Upper lobe of left lung (tissue), 6 donors: ENCODE measurements around the gene TFF3. TPM values are rescaled to one million over a fixed set of nuclear protein-coding genes. Genes with fewer than 3 reads are reported as not detected.

Source experiments
- ATAC-seq, 2 donors: fragments of 200-7000 bp; cut with Tn5 transposase; one replicate each; pipeline ENCODE4 v1.9.1; 2022; ENCODE audit warnings: mild to moderate bottlenecking in 2 of 2, moderate library complexity in 2 of 2; ENCODE audit not compliant: low FRiP score in 2 of 2
- DNase-seq, 2 donors: peaks; one replicate each; pipeline ENCODE4 v3.0.0-alpha.2; 2019 to 2020
- H3K27ac ChIP-seq, 4 donors: fragments of 200-600 bp; sonication (generic); one replicate each; pipeline ENCODE4 v1.5.1; 2016 to 2019
- H3K27me3 ChIP-seq, 4 donors: fragments of 200-600 bp; sonication (generic); one replicate each; pipeline ENCODE4 v1.5.1; 2017 to 2019
- H3K36me3 ChIP-seq, 4 donors: fragments of 200-600 bp; sonication (generic); one replicate each; pipeline ENCODE4 v1.5.1; 2016 to 2019
- H3K4me1 ChIP-seq, 4 donors: fragments of 200-600 bp; sonication (generic); one replicate each; pipeline ENCODE4 v1.5.1; 2018 to 2019
- H3K4me3 ChIP-seq, 4 donors: fragments of 200-600 bp; sonication (generic); one replicate each; pipeline ENCODE4 v1.5.1; 2017 to 2019; ENCODE audit warnings: mild to moderate bottlenecking in 2 of 4, moderate library complexity in 1 of 4
- H3K9me3 ChIP-seq, 4 donors: fragments of 200-600 bp; sonication (generic); one replicate each; pipeline ENCODE4 v1.5.1; 2018 to 2019
- CTCF ChIP-seq, 6 experiments: fragments of 450-650 bp in 4 of 6; fragments of 200-600 bp in 2 of 6; sonication (generic) in 2 of 6; IDR thresholded peaks; one replicate each; pipeline ENCODE4 v1.5.1; 2016 to 2019; ENCODE audit warnings: antibody characterized with exemption in 6 of 6
- EP300 ChIP-seq, 4 donors: sonication (generic); formaldehyde crosslinking; IDR thresholded peaks; one replicate each; pipeline ENCODE4 v1.5.1; 2017; ENCODE audit warnings: antibody characterized with exemption in 4 of 4, control low read depth in 2 of 4
- POLR2A ChIP-seq, 4 donors: fragments of 450-650 bp; IDR thresholded peaks; one replicate each; pipeline ENCODE4 v1.5.1; 2016 to 2017; ENCODE audit warnings: antibody characterized with exemption in 4 of 4, mild to moderate bottlenecking in 2 of 4
- POLR2AphosphoS5 ChIP-seq, 2 donors: sonication (generic); formaldehyde crosslinking; IDR thresholded peaks; one replicate each; pipeline ENCODE4 v1.5.1; 2017; ENCODE audit warnings: antibody characterized with exemption in 2 of 2
- WGBS, 2 donors: methylation state at CpG; one replicate each; pipeline ENCODE4 v1.1.5; 2017 to 2018; 5-methylcytosine and 5-hydroxymethylcytosine counted together
- total RNA-seq, 6 donors: library from RNA; depleted of rRNA in 4 of 6; stranded (reverse); fragments of >200 nt in 4 of 6; gene quantifications; one replicate each; pipeline versions ENCODE4 v1.1.0 to v1.2.1, GENCODE V29; 2016 to 2021
- donor health status: DM: no; HTN: no; CAD: no; lungs with moderate emphysema.
- donor health status: DM: no; HTN: yes; CAD: no; lungs with severe emphysema.

The TFF3 gene
- total RNA-seq, 6 donors from 2014 or later = 5.9 to 21.5 (median 18.2) TPM

GRCh38 chr21:42288962-42289361, 26.2 kb downstream of the TFF3 start:
- DNase-seq = no peak
- peaks cover 0 to 84% (median 37%) of the 10 kb centered on the region in 4 donors for H3K36me3 ChIP-seq
- no peak for ATAC-seq
- no peak overlapping the region for H3K27ac ChIP-seq
- no peaks in the 10 kb centered on the region for H3K27me3 ChIP-seq
- 92 to 98% methylated on average over 5 of the region's 5 CpGs for WGBS, 2 donors
- H3K9me3 ChIP-seq = no peaks in the 10 kb centered on the region
- no peak overlapping the region for H3K4me3 ChIP-seq
- TF ChIP-seq POLR2AphosphoS5 (IDR thresholded peaks at IDR 0.05) (no peak), POLR2A (IDR thresholded peaks at IDR 0.05) (no peak), EP300 (IDR thresholded peaks at IDR 0.05) (no peak), CTCF (IDR thresholded peaks at IDR 0.05) (no peak)
- no peaks in the 10 kb centered on the region for H3K4me1 ChIP-seq

GRCh38 chr21:42287193-42288083, 27.8 kb downstream of the TFF3 start:
- no peak for ATAC-seq
- DNase-seq = no peak
- H3K4me3 ChIP-seq = no peak overlapping the region
- WGBS, 2 donors = 87 to 94% methylated on average over 33 to 36 of the region's 36 CpGs
- no peaks in the 10 kb centered on the region for H3K27me3 ChIP-seq
- no peaks in the 10 kb centered on the region for H3K4me1 ChIP-seq
- H3K36me3 ChIP-seq = peaks cover 0 to 80% (median 38%) of the 10 kb centered on the region in 4 donors
- no peaks in the 10 kb centered on the region for H3K9me3 ChIP-seq
- TF ChIP-seq POLR2A (IDR thresholded peaks at IDR 0.05) (no peak), CTCF (IDR thresholded peaks at IDR 0.05) (no peak), POLR2AphosphoS5 (IDR thresholded peaks at IDR 0.05) (no peak), EP300 (IDR thresholded peaks at IDR 0.05) (no peak)
- no peak overlapping the region for H3K27ac ChIP-seq

GRCh38 chr21:42286416-42286815, 28.8 kb downstream of the TFF3 start:
- Histone ChIP-seq H3K4me1 (no peaks in the 10 kb centered on the region), H3K9me3 (no peaks in the 10 kb centered on the region), H3K36me3 (peaks cover 0 to 79% (median 35%) of the 10 kb centered on the region in 4 donors), H3K27me3 (no peaks in the 10 kb centered on the region), H3K4me3 (no peak overlapping the region), H3K27ac (no peak overlapping the region)
- ATAC-seq = no peak
- 87 to 91% methylated on average over 12 of the region's 12 CpGs for WGBS, 2 donors
- no peak for DNase-seq
- TF ChIP-seq POLR2AphosphoS5 (IDR thresholded peaks at IDR 0.05) (no peak), CTCF (IDR thresholded peaks at IDR 0.05) (no peak), EP300 (IDR thresholded peaks at IDR 0.05) (no peak), POLR2A (IDR thresholded peaks at IDR 0.05) (no peak)

- Histone ChIP-seq H3K9me3 (no peaks in the 10 kb centered on the region), H3K27me3 (no peaks in the 10 kb centered on the region), H3K27ac (no peak overlapping the region), H3K4me3 (no peak overlapping the region), H3K4me1 (no peaks in the 10 kb centered on the region), H3K36me3 (peaks cover 0 to 79% (median 33%) of the 10 kb centered on the region in 4 donors)
- TF ChIP-seq POLR2A (IDR thresholded peaks at IDR 0.05) = no peak
- TF ChIP-seq CTCF (IDR thresholded peaks at IDR 0.05) = no peak
- no peak for TF ChIP-seq EP300 (IDR thresholded peaks at IDR 0.05)
- TF ChIP-seq POLR2AphosphoS5 (IDR thresholded peaks at IDR 0.05) = no peak
- ATAC-seq = no peak
- no peak for DNase-seq
- WGBS, 2 donors = 85 to 88% methylated on average over 13 of the region's 13 CpGs
Measured at GRCh38 chr21:42285569-42286245, 29.5 kb downstream of the TFF3 start.
